Central memory CD8-positive, alpha-beta T cell (primary cell): ENCODE measurements around the gene NSG1.

Source experiments
- ATAC-seq: fragments of 150-1000 bp; cut with Tn5 transposase; replicated peaks from 2 replicates; pipeline ENCODE4 v1.10.0; 2022; ENCODE audit warnings: mild to moderate bottlenecking, moderate FRiP score, moderate number of reproducible peaks; ENCODE audit not compliant: poor library complexity, severe bottlenecking; ENCODE audit errors: extremely low read depth
- DNase-seq, 2 donors: peaks; one replicate each; pipeline ENCODE4 v3.0.0; 2021; ENCODE audit warnings: low spot score in 2 of 2
- H3K27ac Mint-ChIP-seq: one replicate; pipeline ENCODE4 v1.8.0; 2022; ENCODE audit warnings: low read depth, mild to moderate bottlenecking, moderate library complexity, mixed read lengths
- H3K27me3 Mint-ChIP-seq: one replicate; pipeline ENCODE4 v1.8.0; 2022; ENCODE audit warnings: mixed read lengths
- H3K36me3 Mint-ChIP-seq: one replicate; pipeline ENCODE4 v1.8.0; 2022; ENCODE audit warnings: mild to moderate bottlenecking, moderate library complexity, mixed read lengths; ENCODE audit not compliant: insufficient read depth
- H3K4me1 Mint-ChIP-seq: one replicate; pipeline ENCODE4 v1.8.0; 2022; ENCODE audit warnings: mixed read lengths
- H3K4me3 Mint-ChIP-seq: one replicate; pipeline ENCODE4 v1.8.0; 2022; ENCODE audit warnings: mild to moderate bottlenecking, moderate library complexity, mixed read lengths
- H3K9me3 Mint-ChIP-seq: one replicate; pipeline ENCODE4 v1.8.0; 2022; ENCODE audit warnings: mixed read lengths

The NSG1 gene

DNA sequence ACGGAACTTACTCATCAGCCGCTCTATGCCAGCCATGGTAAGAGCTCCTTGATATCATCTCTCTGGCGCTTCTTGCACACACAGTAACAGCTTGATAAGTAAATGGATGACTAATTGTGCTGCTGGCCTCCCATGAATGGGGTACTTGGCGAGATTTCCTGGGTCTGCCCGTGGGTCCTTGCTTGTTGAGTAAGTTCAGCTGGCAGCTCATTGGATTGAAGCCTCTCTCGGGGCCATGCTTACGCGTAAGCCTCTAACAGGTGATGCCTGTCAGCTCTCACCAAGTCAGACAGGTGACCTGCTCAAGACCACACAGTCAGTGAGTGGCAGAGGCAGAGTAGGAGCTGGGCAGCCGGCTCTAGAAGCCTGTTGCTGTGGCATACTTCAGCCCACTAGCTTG, 7.7 kb downstream of the NSG1 start:
- H3K36me3 Mint-ChIP-seq = peaks cover 11% of the 10 kb centered on the region
- ATAC-seq (no peak), DNase-seq (no peak)
- no peaks in the 10 kb centered on the region for H3K9me3 Mint-ChIP-seq
- H3K27me3 Mint-ChIP-seq = peaks cover 10% of the 10 kb centered on the region
- peaks cover 23% of the 10 kb centered on the region for H3K4me1 Mint-ChIP-seq
- no peak overlapping the region for H3K4me3 Mint-ChIP-seq
- H3K27ac Mint-ChIP-seq = peak overlapping the region; percentile 58

GRCh38 chr4:4395371-4395770, 8.5 kb downstream of the NSG1 start:
- Mint-ChIP-seq H3K27ac (no peak overlapping the region), H3K27me3 (peaks cover 7% of the 10 kb centered on the region), H3K36me3 (peaks cover 11% of the 10 kb centered on the region), H3K9me3 (no peaks in the 10 kb centered on the region), H3K4me1 (peaks cover 22% of the 10 kb centered on the region), H3K4me3 (no peak overlapping the region)
- DNase-seq (no peak), ATAC-seq (no peak)

GRCh38 chr4:4395849-4396627, 9.1 kb downstream of the NSG1 start:
- H3K27ac Mint-ChIP-seq = no peak overlapping the region
- peaks cover 13% of the 10 kb centered on the region for H3K36me3 Mint-ChIP-seq

GRCh38 chr4:4396628-4397440, 9.9 kb downstream of the NSG1 start:
- ATAC-seq = no peak
- Mint-ChIP-seq H3K27ac (no peak overlapping the region), H3K36me3 (peaks cover 13% of the 10 kb centered on the region), H3K4me1 (peaks cover 22% of the 10 kb centered on the region), H3K4me3 (no peak overlapping the region), H3K27me3 (peaks cover 7% of the 10 kb centered on the region), H3K9me3 (no peaks in the 10 kb centered on the region)
- DNase-seq = no peak

More at GRCh38 chr4:4395849-4396627, 9.1 kb downstream of the NSG1 start:
- Mint-ChIP-seq H3K4me1 (peaks cover 22% of the 10 kb centered on the region), H3K9me3 (no peaks in the 10 kb centered on the region), H3K27me3 (peaks cover 7% of the 10 kb centered on the region), H3K4me3 (no peak overlapping the region)
- no peak for ATAC-seq
- no peak for DNase-seq

DNA sequence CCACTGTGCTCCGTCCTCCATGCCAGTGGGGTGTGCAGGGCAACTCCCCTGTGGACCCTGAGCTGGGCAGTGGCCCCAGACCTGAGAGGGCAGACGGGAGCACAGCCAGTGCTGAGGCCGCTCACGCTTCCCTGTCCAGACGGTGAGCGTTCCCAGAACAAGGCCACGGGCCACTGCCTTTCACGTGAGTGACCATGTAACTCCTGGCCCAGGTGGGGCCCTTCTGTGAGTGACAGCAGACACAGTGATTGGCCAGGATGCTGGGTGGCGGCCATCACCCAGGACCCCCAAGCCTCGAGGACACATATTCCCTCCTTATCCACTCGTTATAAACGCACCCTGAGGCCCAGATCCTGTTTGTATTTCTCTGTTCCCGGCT, 10.5 kb downstream of the NSG1 start:
- Mint-ChIP-seq H3K4me1 (peaks cover 22% of the 10 kb centered on the region), H3K4me3 (no peak overlapping the region), H3K27me3 (peaks cover 7% of the 10 kb centered on the region), H3K27ac (no peak overlapping the region), H3K36me3 (peaks cover 13% of the 10 kb centered on the region), H3K9me3 (no peaks in the 10 kb centered on the region)
- DNase-seq (no peak), ATAC-seq (no peak)

DNA sequence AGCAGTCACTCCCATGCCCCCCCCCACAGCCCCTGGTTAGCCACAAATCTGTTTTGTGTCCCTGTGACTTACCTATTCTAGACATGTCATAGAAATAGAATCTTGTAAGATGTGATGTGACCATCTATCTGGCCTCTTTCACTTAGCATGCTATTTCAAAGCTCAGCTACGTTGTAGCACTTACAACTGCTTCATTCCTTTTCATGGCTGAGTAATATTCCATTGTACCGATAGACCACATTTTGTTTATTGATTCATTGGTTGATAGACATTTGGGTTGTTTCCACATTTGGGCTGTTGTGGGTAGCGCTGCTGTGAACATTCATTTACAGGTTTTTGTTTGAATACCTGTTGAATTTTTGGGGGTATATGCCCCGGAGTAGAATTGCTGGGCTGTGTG, 11.5 kb downstream of the NSG1 start:
- Mint-ChIP-seq H3K4me1 (peaks cover 22% of the 10 kb centered on the region), H3K36me3 (peaks cover 15% of the 10 kb centered on the region), H3K27me3 (peaks cover 12% of the 10 kb centered on the region), H3K9me3 (no peaks in the 10 kb centered on the region), H3K27ac (no peak overlapping the region), H3K4me3 (no peak overlapping the region)
- ATAC-seq (no peak), DNase-seq (no peak)

DNA sequence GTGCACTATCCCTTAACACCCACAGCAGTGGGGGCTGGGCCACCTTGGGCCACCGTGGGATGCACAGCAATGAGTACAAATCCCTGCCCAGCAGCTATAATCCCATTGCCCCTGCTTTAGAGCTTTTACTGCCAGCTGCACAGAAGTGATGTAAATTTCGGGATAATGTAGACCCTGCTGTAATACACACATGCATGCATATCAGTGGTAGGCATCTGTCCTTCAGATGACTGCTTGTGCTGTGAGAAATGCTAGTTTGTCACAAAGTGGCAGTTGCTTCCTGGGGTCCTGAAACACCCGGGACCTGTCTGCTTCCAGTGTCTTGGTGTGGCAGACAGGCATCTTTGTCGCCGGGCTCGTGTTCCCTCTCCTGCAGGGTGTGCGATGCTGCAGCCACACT, 14.1 kb downstream of the NSG1 start:
- no peak overlapping the region for H3K4me3 Mint-ChIP-seq
- no peak for ATAC-seq
- DNase-seq = no peak
- no peak overlapping the region for H3K27ac Mint-ChIP-seq
- H3K27me3 Mint-ChIP-seq = peaks cover 16% of the 10 kb centered on the region
- peaks cover 12% of the 10 kb centered on the region for H3K36me3 Mint-ChIP-seq
- peaks cover 6% of the 10 kb centered on the region for H3K4me1 Mint-ChIP-seq
- no peaks in the 10 kb centered on the region for H3K9me3 Mint-ChIP-seq

GRCh38 chr4:4402966-4403365, 16.1 kb downstream of the NSG1 start:
- ATAC-seq = no peak
- Mint-ChIP-seq H3K27ac (no peak overlapping the region), H3K36me3 (peaks cover 11% of the 10 kb centered on the region), H3K4me3 (no peak overlapping the region), H3K4me1 (no peaks in the 10 kb centered on the region), H3K9me3 (no peaks in the 10 kb centered on the region), H3K27me3 (peaks cover 9% of the 10 kb centered on the region)
- DNase-seq = no peak

- Mint-ChIP-seq H3K36me3 (peaks cover 8% of the 10 kb centered on the region), H3K4me1 (no peaks in the 10 kb centered on the region), H3K4me3 (no peak overlapping the region), H3K27me3 (peaks cover 9% of the 10 kb centered on the region), H3K9me3 (no peaks in the 10 kb centered on the region), H3K27ac (peak overlapping the region; percentile 35)
- DNase-seq = no peak
- no peak for ATAC-seq
These were observed 18.6 kb downstream of the NSG1 start for GRCh38 chr4:4405358-4405962.

- DNase-seq (no peak), ATAC-seq (no peak)
- H3K36me3 Mint-ChIP-seq = peaks cover 8% of the 10 kb centered on the region
- peaks cover 9% of the 10 kb centered on the region for H3K27me3 Mint-ChIP-seq
- H3K27ac Mint-ChIP-seq = no peak overlapping the region
- H3K4me3 Mint-ChIP-seq = no peak overlapping the region
- no peaks in the 10 kb centered on the region for H3K4me1 Mint-ChIP-seq
- no peaks in the 10 kb centered on the region for H3K9me3 Mint-ChIP-seq
These were observed 19.8 kb downstream of the NSG1 start for GRCh38 chr4:4406455-4407298.

DNA sequence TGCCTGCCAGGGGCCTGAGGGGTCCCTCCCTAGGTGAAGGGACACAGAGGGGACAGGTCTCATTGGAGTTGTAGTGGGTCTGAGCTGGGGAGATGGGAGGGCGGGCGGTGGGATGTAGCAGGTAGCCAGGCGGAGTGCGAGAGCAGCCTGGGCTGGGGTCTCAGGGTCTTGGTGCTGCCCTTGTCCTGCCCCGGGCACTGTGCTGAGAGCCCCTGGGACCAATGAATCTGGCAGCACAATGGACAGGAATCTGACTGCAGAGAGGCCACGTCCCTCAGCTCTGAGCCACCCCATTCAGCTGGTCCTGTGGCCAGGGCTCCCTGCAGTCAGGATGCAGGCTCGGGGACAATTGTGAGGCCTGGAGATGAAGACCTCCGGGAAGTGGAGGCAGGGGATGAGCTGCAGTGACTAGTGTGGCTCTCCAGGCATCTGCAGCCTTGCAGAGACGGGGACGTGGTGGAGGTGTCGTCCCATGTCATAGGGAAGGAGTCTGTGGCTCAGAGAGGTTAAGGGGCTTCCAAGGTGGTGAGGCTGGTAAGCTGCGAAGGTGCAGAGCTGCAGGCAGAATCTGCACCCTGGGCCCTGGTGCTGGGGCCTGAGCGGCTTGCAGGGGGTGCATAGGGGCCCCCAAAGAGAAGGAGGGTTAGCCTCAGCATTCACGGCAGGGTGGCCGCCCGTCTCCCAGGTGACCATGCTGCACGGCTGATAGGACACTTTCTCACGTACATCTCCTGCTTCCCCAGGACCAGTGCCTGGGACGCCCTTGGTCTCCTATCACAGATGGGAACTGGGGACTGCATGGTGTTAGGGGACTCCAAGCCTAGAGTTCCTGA, 20.6 kb downstream of the NSG1 start:
- H3K27me3 Mint-ChIP-seq = peaks cover 9% of the 10 kb centered on the region
- no peaks in the 10 kb centered on the region for H3K9me3 Mint-ChIP-seq
- no peak overlapping the region for H3K27ac Mint-ChIP-seq
- DNase-seq (no peak), ATAC-seq (peak; percentile 14)
- H3K4me3 Mint-ChIP-seq = no peak overlapping the region
- no peaks in the 10 kb centered on the region for H3K4me1 Mint-ChIP-seq
- H3K36me3 Mint-ChIP-seq = peaks cover 8% of the 10 kb centered on the region
